HG02870 (cell line): Measurements from ENCODE around the gene NXF1.
"Not testable (repeated sequence)": the region's sequence is repeated elsewhere in the genome, so short reads cannot be mapped to it uniquely, and the experiment has no call there.

Experiments
- ATAC-seq: cut with Tn5 transposase; IDR thresholded peaks from one replicate; pipeline ENCODE4 v1.9.1; 2021; ENCODE audit warnings: mild to moderate bottlenecking, moderate library complexity; ENCODE audit not compliant: unreplicated experiment

The NXF1 gene

GRCh38 chr11:62788991-62789390 lies 16.2 kb downstream of the NXF1 start:
- ATAC-seq: no peak

GRCh38 chr11:62787005-62787759 lies 18.1 kb downstream of the NXF1 start, which contains the start of gene TMEM179B:
TMEM179B (plus strand) TSS chr11:62787402; CDS start chr11:62787432, 30 bp downstream.
- peak; percentile 62 for ATAC-seq

- peak; percentile 60 for ATAC-seq
These were observed 18.8 kb downstream of the NXF1 start for GRCh38 chr11:62786318-62787004.

GRCh38 chr11:62782753-62783152 lies 22.5 kb downstream of the NXF1 start:
- no peak for ATAC-seq

GRCh38 chr11:62778441-62778840 lies 26.8 kb downstream of the NXF1 start:
- ATAC-seq: no peak

GRCh38 chr11:62777389-62777788 lies 27.9 kb downstream of the NXF1 start:
- no peak for ATAC-seq

- ATAC-seq: no peak
These were observed 29.6 kb downstream of the NXF1 start for GRCh38 chr11:62775646-62776045.

GRCh38 chr11:62774407-62774806 lies 30.8 kb downstream of the NXF1 start:
- no peak for ATAC-seq

- ATAC-seq: peak; percentile 79
These were observed 33.9 kb downstream of the NXF1 start, which contains the start of gene TAF6L for GRCh38 chr11:62771144-62772021. TAF6L (plus strand) TSS chr11:62771396; CDS start chr11:62775784, 4,388 bp downstream.

- ATAC-seq: no peak
These were observed 34.5 kb downstream of the NXF1 start for GRCh38 chr11:62770778-62771143.

- not testable (repeated sequence) for ATAC-seq
These were observed 44.4 kb downstream of the NXF1 start for GRCh38 chr11:62760867-62761227.

GRCh38 chr11:62757846-62758788 lies 47.1 kb downstream of the NXF1 start:
- no peak for ATAC-seq

GRCh38 chr11:62755086-62755615 lies 50.1 kb downstream of the NXF1 start:
- no peak for ATAC-seq

- peak; percentile 95 for ATAC-seq
These were observed 51.3 kb downstream of the NXF1 start, which contains the start of gene ZBTB3 for GRCh38 chr11:62753736-62754603. ZBTB3 (minus strand) TSS chr11:62754160; CDS start chr11:62753664, 496 bp downstream.

GRCh38 chr11:62752994-62753735 lies 52.1 kb downstream of the NXF1 start:
- ATAC-seq: no peak

GRCh38 chr11:62752177-62752785 lies 53.0 kb downstream of the NXF1 start:
- no peak for ATAC-seq

GRCh38 chr11:62749931-62750330 lies 55.3 kb downstream of the NXF1 start:
- ATAC-seq: not testable (repeated sequence)
